OCI-LY1 (cell line): ENCODE measurements around the gene OR52I1.

ENCODE experiments used
- CTCF ChIP-seq: fragments of 200-600 bp; sonication (generic), shearing (Covaris generic); IDR thresholded peaks from 2 replicates; pipeline ENCODE4 v1.5.1; 2017; ENCODE audit warnings: mild to moderate bottlenecking, antibody characterized with exemption, low read length, moderate library complexity, mixed read lengths
- EZH2 ChIP-seq: fragments of 200-600 bp; sonication (generic), shearing (Covaris generic); IDR thresholded peaks from 2 replicates; pipeline ENCODE4 v1.8.0; 2017; ENCODE audit warnings: borderline replicate concordance, mixed run types, mild to moderate bottlenecking, antibody characterized with exemption, low read length, moderate library complexity, mixed read lengths

GRCh38 chr11:4610258-4610935 is 16.6 kb downstream of the OR52I1 start:
- TF ChIP-seq CTCF (no peak), EZH2 (no peak)
